Stomach (tissue), 4 donors: Measurements from ENCODE around the gene CNDP1.

Experiments
- CTCF ChIP-seq, 7 experiments: fragments of 450-650 bp in 4 of 7; fragments of 200-600 bp in 3 of 7; sonication (generic) in 3 of 7; IDR thresholded peaks; one replicate each; pipeline ENCODE4 v1.5.1; 2016 to 2019; ENCODE audit warnings: antibody characterized with exemption in 7 of 7, control low read depth in 2 of 7, mild to moderate bottlenecking in 1 of 7
- EP300 ChIP-seq: sonication (generic); formaldehyde crosslinking; IDR thresholded peaks from one replicate; pipeline ENCODE4 v1.6.1; 2017; ENCODE audit warnings: antibody characterized with exemption
- POLR2A ChIP-seq, 4 donors: fragments of 450-650 bp; IDR thresholded peaks; one replicate each; pipeline ENCODE4 v1.6.1; 2016; ENCODE audit warnings: antibody characterized with exemption in 4 of 4, control low read depth in 2 of 4, mild to moderate bottlenecking in 1 of 4, moderate library complexity in 1 of 4
- POLR2AphosphoS5 ChIP-seq, 3 donors: sonication (generic); formaldehyde crosslinking; IDR thresholded peaks; one replicate each; pipeline ENCODE4 v1.6.1; 2016; ENCODE audit warnings: antibody characterized with exemption in 3 of 3

GRCh38 chr18:74486119-74486849 lies 48.0 kb upstream of the CNDP1 start:
- no peak for TF ChIP-seq EP300
- TF ChIP-seq CTCF (IDR thresholded peaks at IDR 0.05): no peak
- no peak for TF ChIP-seq POLR2AphosphoS5 (IDR thresholded peaks at IDR 0.05)
- TF ChIP-seq POLR2A (IDR thresholded peaks at IDR 0.05): no peak
